Skeletal muscle satellite cell (primary cell): Measurements from ENCODE around the gene PRKCE.

Experiments
- H3K27me3 ChIP-seq: 2 replicates; pipeline ENCODE4 v1.7.0; 2013; ENCODE audit warnings: low read length; ENCODE audit not compliant: control insufficient read depth, insufficient read depth
- H3K36me3 ChIP-seq: 2 replicates; pipeline ENCODE4 v1.7.0; 2013; ENCODE audit warnings: mild to moderate bottlenecking, control low read depth, low read length; ENCODE audit not compliant: insufficient read depth
- H3K4me1 ChIP-seq: 2 replicates; pipeline ENCODE4 v1.7.0; 2013; ENCODE audit warnings: low read length; ENCODE audit not compliant: control insufficient read depth, insufficient read depth
- H3K4me2 ChIP-seq: 2 replicates; pipeline ENCODE4 v1.7.0; 2013; ENCODE audit warnings: mild to moderate bottlenecking, low read length
- H3K4me3 ChIP-seq: 2 replicates; pipeline ENCODE4 v1.7.0; 2013; ENCODE audit warnings: low read length
- H3K9ac ChIP-seq: 2 replicates; pipeline ENCODE4 v1.7.0; 2013; ENCODE audit warnings: mild to moderate bottlenecking, low read depth, low read length, moderate library complexity
- H3K9me3 ChIP-seq: replicated peaks from 2 replicates; pipeline ENCODE4 v1.7.0; 2013; ENCODE audit warnings: mild to moderate bottlenecking, control low read depth, low read length

The PRKCE gene

DNA sequence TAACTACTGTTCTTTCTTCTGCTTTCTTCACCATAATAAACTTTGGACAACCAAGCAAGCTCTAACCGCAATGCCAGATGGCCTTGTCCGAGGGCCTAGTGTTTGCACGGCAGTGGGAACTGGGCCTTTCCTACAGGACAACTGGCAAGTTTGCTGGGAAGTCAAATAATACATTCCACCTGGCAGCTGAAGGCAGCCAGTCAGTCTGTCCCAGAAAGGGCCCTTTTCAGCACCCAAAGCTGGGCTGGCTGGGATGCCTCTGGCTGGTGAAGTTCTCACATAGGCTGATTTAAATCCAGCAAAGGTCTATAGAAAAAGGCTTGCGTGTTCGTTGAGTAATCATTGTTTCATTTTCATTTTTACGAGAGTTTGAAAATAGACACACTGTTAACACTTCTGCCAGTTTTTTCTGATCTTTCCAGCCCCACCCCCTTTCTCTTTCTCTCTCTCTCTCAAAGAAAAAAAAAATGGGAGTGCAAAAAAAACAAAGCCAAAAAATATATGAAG is 535.7 kb downstream of the PRKCE start:
- peak overlapping the region; percentile 48 for H3K9ac ChIP-seq
- H3K4me2 ChIP-seq: peak overlapping the region; percentile 68
- no peaks in the 10 kb centered on the region for H3K27me3 ChIP-seq
- peaks cover 16% of the 10 kb centered on the region for H3K4me1 ChIP-seq
- H3K9me3 ChIP-seq: no peaks in the 10 kb centered on the region
- H3K4me3 ChIP-seq: peak overlapping the region; percentile 24
- H3K36me3 ChIP-seq: no peaks in the 10 kb centered on the region

DNA sequence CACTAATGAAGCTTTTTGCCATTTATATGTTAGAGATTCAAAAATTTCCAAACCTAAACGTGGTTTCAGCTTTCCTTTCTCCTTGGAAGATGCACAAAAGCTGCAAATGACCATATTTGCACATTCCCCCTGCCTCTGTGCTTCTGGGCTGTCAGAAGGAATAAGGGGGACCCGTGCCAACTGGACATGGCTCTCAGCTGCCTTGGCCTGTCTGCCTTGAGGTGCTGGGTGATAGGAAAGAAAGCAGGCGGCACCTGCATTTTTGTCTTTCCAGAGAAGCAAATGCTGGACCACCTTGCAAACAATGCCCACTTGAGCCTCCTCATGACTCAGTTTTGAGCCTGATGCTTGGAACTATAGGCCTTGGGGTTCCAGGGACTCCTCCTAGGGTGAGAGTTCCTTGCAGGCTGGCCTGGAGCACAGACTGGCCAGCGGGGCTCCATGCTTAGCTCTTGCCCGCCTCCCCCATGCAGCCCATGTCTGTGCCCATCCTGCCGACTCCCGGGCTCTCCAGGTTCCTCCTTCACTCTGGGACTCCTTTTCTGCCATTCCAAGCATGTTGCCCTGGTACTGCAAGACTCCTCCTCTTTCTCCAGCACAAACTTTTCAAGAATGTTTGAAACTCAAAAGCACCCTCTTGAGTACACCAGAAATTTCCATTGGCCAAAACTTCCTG is 536.7 kb downstream of the PRKCE start:
- H3K36me3 ChIP-seq: no peaks in the 10 kb centered on the region
- H3K9ac ChIP-seq: no peak overlapping the region
- peak overlapping the region; percentile 68 for H3K4me2 ChIP-seq
- H3K4me3 ChIP-seq: peak overlapping the region; percentile 24
- H3K4me1 ChIP-seq: peaks cover 16% of the 10 kb centered on the region
- H3K27me3 ChIP-seq: no peaks in the 10 kb centered on the region
- H3K9me3 ChIP-seq: no peaks in the 10 kb centered on the region

DNA sequence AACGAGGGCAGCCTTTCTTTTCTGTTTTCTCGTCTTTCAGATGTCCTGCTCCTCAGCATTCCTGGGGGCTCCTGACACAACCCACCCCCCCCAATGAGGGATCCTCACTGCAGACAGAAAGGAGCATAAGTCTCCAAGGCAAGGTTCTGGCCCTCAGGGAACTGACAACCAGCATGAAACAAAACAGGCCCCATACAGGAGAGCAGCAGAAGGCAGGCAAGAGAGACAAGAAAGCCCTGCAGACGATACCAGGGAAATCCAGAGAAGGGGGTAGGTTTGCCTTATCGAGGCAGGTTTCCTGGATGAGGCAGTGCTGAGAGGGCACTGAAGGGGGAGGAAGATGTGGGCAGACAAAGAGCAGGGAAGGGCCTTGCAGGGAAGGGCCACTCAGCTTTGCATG is 541.9 kb downstream of the PRKCE start:
- Histone ChIP-seq H3K27me3 (no peaks in the 10 kb centered on the region), H3K4me2 (no peak overlapping the region), H3K4me3 (no peak overlapping the region), H3K9me3 (no peaks in the 10 kb centered on the region), H3K4me1 (no peaks in the 10 kb centered on the region), H3K9ac (no peak overlapping the region), H3K36me3 (no peaks in the 10 kb centered on the region)

DNA sequence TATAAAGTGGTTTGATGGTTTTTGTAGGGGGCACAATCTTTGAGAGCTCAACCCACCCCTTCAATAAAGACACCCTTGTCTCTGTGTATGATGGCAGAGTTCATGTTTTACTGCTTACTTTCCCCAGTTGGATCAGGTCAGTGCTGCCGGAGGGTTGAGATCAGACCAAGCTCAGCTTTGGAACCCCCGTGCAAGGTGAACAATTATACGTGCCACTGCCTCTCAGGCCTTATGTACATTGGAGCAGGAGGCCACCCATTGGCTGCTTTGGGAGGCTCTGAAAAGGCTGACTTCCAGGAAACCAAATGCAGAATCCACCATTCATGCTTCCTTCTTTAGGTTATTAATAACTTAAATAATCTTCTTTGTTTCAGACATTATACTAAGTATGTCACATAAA is 542.4 kb downstream of the PRKCE start:
- Histone ChIP-seq H3K4me2 (no peak overlapping the region), H3K4me1 (no peaks in the 10 kb centered on the region), H3K4me3 (no peak overlapping the region), H3K9ac (no peak overlapping the region), H3K27me3 (no peaks in the 10 kb centered on the region), H3K9me3 (no peaks in the 10 kb centered on the region), H3K36me3 (no peaks in the 10 kb centered on the region)

DNA sequence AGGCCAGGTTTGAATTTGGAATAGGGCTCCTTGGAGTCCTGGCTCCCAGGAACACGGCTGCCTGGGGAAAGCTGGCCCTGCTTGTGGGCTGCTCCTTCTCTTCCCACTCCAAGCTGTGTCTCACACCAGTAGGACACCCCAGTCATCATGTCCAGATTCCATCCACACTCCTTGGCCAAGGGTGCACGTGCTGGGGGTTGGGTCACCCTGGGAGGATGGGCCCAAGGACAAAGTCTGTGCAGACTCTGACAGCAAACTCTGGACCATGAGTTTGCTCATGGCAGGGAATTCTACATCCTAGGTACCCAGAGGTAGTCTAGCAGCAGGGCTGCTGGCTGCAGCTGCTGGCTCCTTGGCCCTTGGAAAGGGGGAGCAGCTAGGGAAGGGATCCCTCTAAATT is 543.4 kb downstream of the PRKCE start:
- H3K4me2 ChIP-seq: no peak overlapping the region
- H3K9me3 ChIP-seq: no peaks in the 10 kb centered on the region

DNA sequence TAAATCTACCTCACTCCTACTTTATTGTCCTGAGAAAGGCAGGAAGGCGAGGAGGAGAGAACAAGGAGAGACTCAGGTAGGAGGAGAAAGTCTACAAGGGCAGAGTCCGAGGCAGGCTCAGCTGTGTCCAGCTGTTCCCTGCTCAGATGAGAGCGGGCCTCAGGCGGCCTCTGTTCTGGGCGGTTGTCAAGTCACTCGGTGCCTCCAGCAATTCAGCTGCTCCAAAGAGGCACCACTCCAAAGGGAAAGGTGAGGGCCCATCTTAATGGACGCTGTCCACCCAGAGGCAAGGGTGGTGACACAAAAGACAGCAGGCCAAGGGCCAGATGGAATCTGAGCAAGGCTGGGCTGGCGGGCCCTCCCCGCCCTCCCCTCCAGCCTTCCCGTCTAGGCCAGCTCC is 544.3 kb downstream of the PRKCE start:
- no peak overlapping the region for H3K4me2 ChIP-seq
- no peaks in the 10 kb centered on the region for H3K36me3 ChIP-seq

More for the DNA sequence above, 543.4 kb downstream of the PRKCE start:
- Histone ChIP-seq H3K27me3 (no peaks in the 10 kb centered on the region), H3K4me1 (no peaks in the 10 kb centered on the region), H3K9ac (no peak overlapping the region), H3K36me3 (no peaks in the 10 kb centered on the region), H3K4me3 (no peak overlapping the region)

DNA sequence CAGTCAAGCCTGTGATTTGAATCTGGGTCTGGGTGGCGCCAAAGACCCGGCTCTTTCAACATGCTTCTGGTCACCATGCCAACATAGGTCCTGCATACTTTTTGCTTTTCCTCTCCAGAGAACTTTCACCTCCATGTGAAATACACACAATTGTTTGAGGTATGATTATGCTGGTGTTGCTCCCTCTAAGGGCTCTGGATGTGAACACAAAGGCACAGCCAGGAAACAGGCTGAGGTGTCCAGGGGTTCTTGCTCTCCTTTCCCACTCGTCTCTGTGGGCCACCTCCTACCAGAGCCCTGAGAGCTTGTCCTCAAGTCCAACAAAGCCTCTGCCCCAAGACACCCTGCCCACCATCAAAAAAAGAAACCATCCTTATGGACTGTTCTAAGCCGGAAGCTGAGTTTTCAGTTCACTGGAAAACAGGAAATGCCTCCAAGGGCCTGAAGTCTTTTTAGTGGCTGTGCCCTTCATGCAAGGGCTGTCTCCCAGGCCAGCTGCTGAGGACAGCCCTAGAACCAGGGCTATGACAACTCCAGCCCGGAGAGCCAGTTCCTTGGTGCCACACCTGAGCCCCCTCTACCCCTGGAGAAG is 545.5 kb downstream of the PRKCE start:
- Histone ChIP-seq H3K4me3 (no peak overlapping the region), H3K36me3 (no peaks in the 10 kb centered on the region), H3K4me2 (no peak overlapping the region), H3K9me3 (no peaks in the 10 kb centered on the region), H3K27me3 (no peaks in the 10 kb centered on the region), H3K9ac (no peak overlapping the region), H3K4me1 (peaks cover 6% of the 10 kb centered on the region)

More for the DNA sequence above, 544.3 kb downstream of the PRKCE start:
- no peak overlapping the region for H3K9ac ChIP-seq
- H3K4me3 ChIP-seq: no peak overlapping the region
- no peaks in the 10 kb centered on the region for H3K9me3 ChIP-seq
- H3K27me3 ChIP-seq: no peaks in the 10 kb centered on the region
- H3K4me1 ChIP-seq: peaks cover 6% of the 10 kb centered on the region

DNA sequence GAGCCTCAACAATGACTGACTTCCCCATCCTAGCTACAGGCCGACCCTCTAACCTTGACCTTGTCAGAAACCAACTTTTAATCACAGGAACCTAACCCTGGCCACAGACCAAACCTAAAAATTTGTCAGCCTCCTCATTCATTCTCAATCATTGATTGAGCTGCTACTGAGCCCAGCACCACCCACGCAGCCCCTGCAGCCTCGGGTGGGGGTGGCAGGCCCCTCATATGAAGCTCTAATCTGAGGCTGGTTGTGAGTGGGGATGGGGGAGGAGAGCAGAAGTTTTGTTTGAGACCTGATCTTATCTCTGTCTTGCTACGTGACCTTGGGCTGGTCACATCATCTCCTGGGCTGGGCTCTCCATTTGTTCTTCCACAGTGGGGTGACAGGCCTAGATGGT is 546.2 kb downstream of the PRKCE start:
- no peak overlapping the region for H3K4me3 ChIP-seq
- H3K4me2 ChIP-seq: no peak overlapping the region
- H3K36me3 ChIP-seq: no peaks in the 10 kb centered on the region
- H3K9me3 ChIP-seq: no peaks in the 10 kb centered on the region
- H3K9ac ChIP-seq: no peak overlapping the region
- peaks cover 6% of the 10 kb centered on the region for H3K4me1 ChIP-seq
- H3K27me3 ChIP-seq: no peaks in the 10 kb centered on the region

DNA sequence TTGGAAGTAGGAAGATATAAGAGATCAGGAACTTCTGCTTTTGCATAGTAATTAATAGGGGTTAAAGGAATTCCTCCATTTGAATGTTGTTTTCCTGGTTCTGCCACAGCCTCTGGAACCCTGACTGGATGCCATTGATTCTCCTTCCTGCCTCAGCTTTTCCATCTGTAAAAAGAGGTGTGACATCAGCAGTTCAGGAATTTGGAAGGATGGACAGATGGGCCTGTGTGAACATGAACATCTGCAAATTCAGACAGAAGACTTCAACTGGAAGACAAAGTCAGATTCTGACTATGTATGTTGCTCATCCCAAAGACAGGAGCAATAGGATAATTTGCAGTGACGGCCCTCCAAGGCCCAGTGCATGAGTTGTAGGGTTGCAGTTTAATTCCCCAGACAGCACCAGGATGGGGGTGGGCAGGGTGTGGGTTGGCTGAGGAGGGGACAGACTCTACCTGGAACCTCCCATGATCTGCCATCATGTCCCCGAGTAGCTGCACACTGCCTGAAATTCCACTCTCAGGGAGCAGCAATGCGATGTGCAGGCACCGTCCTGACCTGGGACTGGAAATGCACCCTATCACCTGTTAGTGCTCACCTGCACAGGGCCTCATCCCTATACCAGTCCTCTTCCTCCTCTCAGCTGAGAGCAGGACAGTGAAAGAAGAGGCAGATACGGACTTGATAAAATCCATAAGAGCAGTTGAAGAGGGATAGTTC is 546.8 kb downstream of the PRKCE start:
- no peak overlapping the region for H3K4me3 ChIP-seq
- H3K36me3 ChIP-seq: no peaks in the 10 kb centered on the region
- no peak overlapping the region for H3K4me2 ChIP-seq
- peaks cover 6% of the 10 kb centered on the region for H3K4me1 ChIP-seq
- H3K9me3 ChIP-seq: no peaks in the 10 kb centered on the region
- H3K27me3 ChIP-seq: no peaks in the 10 kb centered on the region
- H3K9ac ChIP-seq: no peak overlapping the region

DNA sequence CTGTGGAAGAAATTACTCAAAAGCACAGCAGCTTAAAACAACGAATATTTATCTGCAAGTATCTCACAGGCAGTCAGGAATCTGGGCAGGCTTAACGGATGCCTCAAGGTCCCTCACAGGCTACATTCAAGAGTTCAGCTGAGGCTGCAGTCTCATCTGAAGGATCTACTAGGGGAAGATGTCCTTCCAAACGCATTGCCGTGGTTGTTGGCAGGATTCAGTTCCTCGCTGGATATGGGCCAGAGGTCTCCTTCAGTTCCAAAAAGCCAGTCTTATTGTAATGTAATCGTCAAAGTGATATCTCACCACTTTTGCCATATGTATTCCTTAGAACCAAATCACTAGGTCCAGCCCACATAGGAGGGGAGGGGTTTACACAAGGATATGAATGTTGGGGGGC is 547.5 kb downstream of the PRKCE start:
- H3K27me3 ChIP-seq: no peaks in the 10 kb centered on the region
- no peak overlapping the region for H3K9ac ChIP-seq
- no peak overlapping the region for H3K4me2 ChIP-seq
- H3K36me3 ChIP-seq: no peaks in the 10 kb centered on the region
- H3K4me1 ChIP-seq: peaks cover 6% of the 10 kb centered on the region
- H3K9me3 ChIP-seq: no peaks in the 10 kb centered on the region
- no peak overlapping the region for H3K4me3 ChIP-seq

DNA sequence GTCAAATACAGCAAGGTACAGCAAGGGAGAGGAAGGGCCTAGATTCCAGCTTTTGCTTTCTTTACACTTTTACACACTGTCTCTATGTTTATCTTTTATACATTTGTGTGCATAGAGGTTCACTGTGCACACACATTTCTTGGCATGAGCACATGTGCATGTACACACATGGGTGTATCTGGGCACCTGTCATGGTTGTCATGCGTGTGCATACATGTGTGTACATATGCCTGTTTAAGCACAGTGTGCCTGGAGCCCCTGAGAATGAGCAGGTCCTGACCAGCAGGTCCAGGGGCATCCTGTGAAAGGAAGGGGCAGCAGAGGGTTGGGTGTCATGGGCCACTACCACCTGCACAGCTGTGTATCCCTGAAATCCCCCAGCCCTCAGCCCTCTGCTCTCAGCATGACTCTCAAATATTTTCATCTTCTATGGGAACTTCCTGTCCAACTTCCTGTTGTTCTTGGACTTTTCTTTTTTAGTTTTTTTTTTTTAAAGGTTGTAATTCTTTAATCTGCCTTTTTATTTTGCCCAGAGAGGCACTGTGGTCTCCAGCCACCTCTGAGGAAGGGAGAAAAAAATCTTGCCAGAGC is 548.7 kb downstream of the PRKCE start:
- Histone ChIP-seq H3K4me1 (peaks cover 6% of the 10 kb centered on the region), H3K4me2 (no peak overlapping the region), H3K27me3 (no peaks in the 10 kb centered on the region), H3K36me3 (no peaks in the 10 kb centered on the region), H3K9me3 (no peaks in the 10 kb centered on the region), H3K4me3 (no peak overlapping the region), H3K9ac (no peak overlapping the region)
